NCI-H446 (cell line): ENCODE measurements around the gene ACAP1.
"Not testable (repeated sequence)": the region's sequence is repeated elsewhere in the genome, so short reads cannot be mapped to it uniquely, and the experiment has no call there.

ENCODE experiments used
- DNase-seq, 2 experiments: peaks; one replicate each; lab custom pipeline; 2025; lab: John Stamatoyannopoulos, UW

ACAP1 gene

DNA sequence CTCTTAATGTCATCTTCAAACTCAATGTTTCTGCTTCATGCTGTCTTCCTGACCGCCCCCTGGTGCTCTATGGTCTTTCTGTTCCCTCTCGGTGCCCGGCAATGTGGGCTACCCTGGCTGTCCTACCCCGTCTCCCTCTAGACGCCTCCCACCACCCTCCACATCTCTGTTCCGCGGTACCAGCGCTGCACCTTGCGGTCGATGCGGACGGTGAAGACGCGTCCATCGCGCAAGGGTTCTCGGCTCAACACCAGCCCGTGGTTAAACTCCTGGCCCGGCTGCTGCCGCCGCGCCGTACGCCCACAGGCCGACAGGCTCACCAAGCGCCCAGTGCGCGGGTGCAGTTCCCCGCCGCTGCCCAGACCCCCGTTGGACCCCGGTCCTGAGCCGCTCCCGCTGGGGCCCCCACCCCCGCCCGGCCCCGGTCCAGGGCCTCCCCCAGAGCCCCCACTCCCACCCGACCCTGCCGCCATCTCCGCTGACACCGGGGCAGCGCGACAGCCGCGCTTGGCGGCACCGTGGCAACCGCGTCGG is 7.4 kb upstream of the ACAP1 start, which contains the start of gene NEURL4:
TSS of gene NEURL4 (minus strand) at position 496 of the 534 bp plus-strand sequence. CDS start at position 473, 23 bp downstream.
- no peak for DNase-seq

DNA sequence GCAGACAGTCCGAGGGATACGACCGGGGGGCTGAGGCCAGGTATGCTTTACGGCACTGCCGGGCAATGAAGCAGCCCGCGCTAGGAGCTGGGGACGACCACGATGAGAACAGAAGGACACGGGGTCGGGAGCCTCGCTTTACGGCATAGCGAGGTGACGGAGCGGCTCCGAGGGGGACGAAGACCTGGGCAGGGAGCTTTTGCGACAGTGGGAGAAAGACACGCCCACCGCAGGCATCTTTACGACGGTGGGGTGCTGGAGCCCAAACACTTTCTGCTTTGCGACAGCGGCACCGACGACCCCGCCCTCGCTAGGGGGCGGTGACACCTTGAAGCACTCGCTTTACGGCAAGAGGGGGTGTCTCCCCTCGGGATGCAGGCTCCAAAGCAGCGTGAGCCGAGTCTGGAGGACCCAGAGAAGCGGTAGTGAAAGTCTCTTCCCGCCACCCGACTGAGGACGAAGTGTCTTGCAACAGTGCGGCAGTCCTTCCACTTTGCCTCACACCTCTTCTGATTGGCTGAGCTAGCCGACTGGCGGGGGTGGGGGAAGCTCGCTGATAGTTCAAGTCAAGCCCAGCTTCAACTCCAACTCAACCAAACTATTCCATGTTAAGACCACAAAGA is 6.8 kb upstream of the ACAP1 start:
- DNase-seq: peak; percentile 95 to 98

DNA sequence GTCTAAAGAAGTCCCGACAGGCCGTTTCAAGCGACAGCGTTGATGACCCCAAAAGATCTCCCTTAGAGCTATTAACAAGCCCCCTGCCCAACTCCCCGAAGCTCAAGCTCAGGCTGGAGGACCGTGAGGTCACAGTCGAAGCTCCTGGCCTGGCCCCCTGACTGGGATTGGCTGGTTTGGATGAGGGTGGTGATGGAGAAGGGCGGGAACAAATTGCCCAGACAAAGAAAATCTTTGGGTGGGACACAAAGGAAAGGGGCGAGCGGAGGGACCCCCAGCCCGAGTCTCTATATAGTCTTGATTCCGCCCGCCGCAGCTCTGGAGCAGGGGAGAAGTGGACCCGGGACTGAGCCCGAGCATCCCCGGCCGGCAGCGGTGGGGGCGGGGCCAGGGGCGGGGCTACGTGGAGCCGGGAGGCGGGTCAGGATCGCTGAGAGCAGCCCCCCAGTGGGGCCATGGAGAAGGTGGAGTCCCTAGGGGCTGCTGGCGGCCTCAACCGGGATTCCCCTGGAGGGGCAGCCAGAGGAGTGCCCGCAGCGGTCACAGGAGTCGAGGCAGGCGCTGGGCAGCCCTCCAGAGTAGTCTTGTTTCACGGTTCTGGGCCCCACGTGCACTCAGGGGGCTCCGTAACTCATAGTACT is 6.2 kb upstream of the ACAP1 start:
- DNase-seq: peak; percentile 77 to 84

DNA sequence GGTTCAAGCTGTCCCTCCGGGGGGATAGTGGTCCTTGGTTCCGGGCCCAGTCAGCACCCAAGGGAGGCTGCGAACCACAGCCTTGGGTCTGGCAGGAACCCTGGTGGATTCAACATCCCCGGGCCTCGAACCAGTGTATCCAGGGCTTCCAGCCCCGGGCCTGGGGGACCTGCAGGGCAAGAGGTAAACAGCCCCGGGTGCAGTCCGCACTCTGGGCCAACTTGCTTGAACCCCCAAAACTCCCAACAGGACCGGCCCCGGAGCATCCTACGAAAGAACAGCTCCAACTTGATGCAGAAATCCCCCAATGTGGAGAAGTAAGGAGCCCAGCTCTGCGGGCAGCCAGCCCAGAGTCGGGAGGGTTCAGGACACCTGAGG is 5.7 kb upstream of the ACAP1 start:
- DNase-seq: no peak

DNA sequence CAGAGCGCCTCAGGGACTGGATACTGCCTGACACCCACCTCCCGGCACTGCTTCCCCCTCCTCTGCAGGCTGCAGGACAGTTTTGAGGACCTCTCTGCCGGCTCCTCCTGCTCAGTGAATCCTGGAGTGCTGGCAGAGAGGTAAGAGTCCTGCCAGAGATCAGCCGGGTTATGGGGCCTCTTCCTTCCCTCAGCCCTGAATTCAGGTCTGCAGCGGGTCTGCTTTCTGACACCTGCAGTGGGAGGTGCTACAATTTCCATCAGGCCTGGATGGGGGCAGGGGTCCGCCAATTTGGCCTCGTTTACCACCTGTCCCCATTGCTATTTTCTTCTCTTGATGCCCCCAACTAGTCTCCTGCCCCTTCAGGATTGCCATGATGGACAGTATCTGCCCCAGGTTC is 4.2 kb upstream of the ACAP1 start:
- no peak for DNase-seq

DNA sequence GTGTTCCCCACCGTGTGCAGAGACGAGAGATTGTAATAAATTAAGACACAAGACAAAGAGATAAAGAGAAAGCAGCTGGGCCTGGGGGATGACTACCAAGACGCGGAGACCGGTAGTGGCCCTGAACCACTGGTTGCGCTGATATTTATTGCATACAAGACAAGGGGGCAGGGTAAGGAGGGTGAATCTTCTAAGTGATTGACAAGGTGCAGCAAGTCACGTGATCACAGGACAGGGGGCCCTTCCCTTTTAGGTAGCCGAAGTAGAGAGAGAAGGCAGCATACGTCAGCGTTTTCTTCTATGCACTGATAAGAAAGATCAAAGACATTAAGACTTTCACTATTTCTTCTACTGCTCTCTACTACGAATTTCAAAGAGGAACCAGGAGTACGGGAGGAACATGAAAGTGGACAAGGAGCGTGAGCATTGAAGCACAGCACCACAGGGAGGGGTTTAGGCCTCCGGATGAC is 3.7 kb upstream of the ACAP1 start:
- DNase-seq: not testable (repeated sequence)

DNA sequence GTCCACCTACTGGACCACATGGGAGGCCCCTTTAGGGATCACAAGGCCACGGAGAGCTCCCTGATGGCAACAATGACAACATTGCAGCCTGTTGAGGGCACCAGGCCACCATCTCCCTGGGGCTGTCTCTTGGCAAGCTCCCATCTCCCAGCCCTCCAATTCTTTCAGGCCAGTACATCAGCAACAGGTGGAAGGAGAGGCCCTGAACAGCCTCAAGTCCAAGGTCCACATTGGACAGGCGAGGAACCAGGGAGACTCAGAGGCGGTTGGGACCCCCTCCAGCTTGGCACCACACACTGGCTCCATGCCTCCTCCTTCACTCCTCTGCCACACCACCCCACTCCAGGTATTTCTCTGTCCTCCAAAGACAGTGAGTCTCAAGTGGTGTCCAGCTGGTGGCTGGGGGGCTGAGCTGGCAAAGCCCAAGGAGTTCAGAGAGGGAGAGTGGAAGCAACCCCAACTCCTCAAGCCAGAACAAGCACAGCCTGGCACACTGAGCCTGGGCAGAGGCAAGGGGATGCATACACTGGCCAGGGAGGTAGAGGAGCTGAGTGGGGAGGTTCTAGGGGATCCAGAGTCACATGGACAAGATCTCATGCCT is 1.3 kb upstream of the ACAP1 start:
- no peak for DNase-seq

DNA sequence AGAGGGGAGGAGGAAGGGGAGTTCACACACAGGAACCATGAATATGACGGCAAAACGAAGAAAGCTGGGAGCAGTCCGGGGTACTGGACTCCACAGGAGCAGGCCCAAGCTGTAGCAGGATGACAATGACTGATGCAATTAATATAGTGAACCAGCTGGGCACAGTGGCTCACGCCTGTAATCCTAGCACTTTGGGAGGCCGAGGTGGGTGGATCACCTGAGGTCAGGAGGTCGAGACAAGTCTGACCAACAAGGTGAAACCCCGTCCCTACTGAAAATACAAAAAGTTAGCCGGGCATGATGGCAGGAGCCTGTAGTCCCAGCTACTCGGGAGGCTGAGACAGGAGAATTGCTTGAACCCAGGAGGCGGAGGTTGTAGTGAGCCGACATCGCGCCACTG is 564 bp upstream of the ACAP1 start:
- not testable (repeated sequence) for DNase-seq

DNA sequence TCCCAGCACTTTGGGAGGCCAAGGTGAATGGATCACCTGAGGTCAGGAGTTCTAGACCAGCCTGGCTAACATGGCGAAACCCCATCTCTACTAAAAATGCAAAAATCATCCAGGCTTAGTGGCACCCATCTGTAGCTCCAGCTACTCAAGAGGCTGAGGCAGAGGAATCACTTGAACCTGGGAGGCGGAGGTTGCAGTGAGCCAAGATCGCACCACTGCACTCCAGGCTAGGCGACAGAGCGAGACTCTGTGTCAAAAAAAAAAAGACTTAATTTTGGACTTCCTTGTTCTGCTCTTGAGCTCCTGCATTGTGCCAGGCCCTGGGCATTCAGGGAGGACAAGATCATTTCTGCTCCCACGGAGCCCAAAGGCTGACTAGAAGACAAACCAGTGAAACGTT is 1.3 kb downstream of the ACAP1 start:
- not testable (repeated sequence) for DNase-seq

DNA sequence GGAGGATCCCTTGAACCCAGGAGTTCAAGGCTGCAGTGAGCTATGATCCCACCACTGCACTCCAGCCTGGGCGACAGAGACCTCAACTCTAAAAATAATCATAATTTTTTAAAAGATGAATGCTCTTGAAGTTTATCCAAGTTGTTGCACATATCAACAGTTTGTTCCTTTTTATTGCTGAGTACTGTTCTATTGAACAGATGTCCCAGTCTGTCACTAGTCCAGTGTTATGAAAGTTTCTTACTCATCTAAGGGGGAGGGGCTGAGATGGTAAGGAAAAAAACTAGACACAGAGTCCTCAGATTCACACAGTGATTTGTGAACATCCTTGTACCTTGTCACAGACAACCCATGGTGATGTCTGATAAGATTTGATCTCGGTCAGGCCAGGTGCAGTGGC is 3.9 kb downstream of the ACAP1 start:
- DNase-seq: no peak

DNA sequence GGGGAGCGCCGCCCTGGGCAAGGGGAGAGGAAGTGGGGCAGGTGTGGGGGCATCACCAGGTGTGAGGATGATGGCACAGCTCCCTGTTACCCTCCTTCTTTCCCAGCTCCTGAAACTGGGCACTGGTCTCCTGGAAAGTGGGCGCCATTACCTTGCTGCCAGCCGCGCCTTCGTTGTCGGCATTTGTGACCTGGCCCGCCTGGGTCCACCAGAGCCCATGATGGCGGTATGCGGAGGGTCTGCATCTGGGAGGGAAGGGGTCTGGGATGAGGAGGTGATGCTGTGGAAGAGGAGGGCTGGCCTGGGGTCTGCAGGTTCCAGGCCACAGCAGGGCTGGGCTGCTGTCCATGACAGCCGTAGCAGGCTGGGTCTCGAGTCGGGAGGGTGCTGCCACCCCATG is 5.5 kb downstream of the ACAP1 start:
- no peak for DNase-seq

DNA sequence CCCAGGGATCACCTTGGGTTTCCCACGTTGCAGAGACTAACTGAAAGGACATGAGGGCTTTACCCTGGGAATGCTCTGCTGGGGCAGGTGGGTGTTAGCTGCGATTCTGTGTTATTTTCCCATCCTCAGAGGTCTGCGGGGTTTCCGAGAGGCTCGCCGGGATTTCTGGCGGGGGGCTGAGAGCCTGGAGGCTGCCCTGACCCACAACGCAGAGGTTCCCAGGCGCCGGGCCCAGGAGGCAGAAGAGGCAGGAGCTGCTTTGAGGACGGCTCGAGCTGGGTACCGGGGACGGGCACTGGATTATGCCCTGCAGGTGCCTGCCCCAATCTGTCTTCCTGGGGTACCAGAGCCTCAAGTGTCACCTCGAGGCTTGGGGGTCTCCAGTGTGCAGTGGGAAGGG is 6.9 kb downstream of the ACAP1 start:
- DNase-seq: no peak

DNA sequence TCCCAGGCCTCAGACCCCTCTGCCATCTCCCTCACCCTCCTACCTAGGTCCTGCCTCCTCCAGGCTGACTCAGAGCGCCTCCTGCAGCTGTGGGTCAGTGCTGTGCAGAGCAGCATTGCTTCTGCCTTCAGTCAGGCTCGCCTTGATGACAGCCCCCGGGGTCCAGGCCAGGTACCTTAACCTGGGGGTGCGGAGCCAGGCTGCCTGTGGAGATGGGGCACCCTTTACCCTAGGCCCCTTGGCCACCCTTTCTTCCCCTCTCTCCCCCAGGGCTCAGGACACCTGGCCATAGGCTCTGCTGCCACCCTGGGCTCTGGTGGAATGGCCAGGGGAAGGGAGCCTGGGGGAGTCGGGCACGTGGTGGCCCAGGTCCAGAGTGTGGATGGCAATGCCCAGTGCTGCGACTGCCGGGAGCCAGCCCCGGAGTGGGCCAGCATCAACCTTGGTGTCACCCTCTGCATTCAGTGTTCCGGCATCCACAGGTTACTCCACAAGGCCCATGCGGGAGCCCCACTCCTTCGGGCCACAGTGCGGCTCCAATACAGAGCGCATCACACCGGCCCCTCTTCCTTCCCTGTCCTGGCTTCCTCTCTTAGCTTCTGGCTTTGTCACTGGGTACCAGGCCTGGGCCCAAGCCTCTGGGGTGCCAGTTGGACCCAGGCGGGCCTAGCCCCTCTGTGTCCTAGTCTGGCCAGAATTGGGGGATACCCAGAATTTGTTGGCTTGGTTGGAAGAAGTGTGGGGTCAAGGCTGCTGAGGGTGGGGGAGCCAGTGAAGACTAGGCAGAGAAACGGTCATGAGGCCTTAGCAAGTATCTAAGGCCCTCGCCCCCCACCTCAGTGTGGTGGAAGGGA is 10.7 kb downstream of the ACAP1 start:
- no peak for DNase-seq

DNA sequence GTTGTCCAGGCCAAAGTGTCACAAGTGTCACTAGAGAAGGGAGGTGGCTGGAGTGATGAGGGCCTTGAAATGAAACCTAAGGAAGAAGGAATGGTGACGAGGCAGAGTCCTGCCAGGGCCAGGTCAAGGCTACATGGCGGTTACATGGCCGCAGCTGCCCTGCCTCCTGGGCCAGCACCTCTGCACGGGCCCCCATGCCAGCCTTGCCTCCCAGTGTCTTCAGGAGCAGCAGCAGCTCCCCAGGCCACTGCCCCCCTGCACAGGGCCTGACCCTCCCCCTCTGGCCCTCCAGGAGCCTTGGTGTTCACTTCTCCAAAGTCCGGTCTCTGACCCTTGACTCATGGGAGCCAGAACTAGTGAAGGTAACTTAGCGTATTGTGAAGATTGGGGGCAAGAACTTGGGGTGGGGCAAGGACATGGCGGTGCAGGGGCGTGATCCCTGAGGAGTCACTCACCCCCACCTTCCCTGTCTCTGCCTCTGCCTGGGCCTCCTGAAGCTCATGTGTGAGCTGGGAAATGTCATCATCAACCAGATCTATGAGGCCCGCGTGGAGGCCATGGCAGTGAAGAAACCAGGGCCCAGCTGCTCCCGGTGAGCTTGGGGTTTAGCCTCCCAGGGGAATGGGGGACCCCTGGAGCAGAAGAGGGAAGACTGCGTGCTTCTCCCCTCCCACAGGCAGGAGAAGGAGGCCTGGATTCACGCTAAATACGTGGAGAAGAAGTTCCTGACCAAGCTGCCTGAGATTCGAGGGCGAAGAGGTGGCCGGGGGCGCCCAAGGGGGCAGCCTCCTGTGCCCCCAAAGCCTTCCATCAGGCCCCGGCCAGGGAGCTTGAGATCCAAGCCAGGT is 11.5 kb downstream of the ACAP1 start:
- no peak for DNase-seq

DNA sequence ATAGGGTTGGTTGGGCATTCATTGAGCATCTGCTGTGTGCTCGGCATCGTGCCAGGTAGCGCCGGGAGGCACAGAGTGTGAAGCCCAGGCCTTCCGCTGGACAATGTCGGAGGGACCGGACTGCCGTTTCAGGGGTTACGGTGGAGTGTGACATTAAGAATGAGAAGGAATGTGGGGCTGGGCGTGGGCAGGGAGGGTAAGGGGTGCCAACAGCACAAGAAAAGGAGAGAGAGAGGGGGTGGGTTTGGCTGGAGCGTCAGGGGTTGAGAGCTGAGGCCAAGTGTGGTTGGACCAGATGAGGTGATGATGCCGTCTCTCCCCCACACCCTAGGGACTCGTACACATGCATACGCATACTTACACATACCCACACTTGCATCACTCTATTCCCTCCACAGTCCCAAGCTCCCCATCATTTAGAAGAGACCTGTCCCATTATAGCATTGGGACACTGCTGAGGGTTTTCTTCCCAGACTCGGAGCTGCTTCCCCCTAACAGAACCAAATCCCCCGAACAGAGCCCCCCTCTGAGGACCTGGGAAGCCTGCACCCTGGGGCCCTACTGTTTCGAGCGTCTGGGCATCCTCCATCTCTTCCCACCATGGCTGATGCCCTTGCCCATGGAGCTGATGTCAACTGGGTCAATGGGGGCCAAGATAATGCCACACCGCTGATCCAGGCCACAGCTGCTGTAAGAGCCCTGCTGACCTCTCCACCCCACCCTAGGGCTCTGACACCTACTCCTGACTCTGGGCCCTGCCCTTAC is 12.3 kb downstream of the ACAP1 start:
- peak in 1 of 2 experiments; percentile 40 for DNase-seq

DNA sequence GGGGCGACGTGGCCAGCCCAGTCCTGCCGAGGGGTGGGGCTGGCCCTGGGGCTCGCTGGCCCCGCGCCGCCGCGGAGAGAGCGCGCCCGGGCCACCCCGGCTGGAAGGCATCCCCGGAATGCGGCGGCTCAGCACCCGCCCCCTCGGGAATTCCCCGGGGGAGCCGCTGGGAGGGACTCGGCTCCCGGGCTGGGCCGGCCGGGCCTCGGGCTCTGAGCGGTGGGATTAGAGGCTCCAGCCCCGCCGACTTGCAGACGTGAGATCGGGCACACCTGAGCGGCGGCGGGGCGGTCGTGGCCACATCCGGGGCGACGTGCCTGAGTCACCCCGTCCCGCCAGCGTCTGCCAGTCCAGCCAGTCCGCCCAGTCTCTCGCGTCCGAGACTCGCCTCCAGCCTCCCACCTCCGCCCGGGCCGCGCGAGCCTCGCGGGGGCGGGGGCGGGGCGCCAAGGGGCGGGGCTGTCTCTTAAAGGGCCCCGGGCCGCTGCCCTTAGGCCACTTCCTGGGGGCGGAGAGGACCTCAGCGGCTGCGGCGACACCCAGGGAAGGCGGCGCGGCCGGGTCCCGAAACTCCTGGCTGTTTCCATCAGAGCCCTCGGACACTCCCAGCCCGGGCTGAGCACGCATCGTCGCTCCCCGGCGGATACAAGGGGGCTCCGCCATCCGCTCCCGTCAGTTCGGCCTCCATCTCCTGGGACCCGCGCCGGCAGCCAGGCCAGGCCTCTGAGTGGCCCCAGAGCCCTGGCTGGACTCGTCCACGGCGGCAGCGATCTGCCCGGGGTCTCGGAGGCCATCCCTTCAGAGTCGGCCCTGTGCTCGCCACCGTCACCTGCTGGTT is 15.6 kb downstream of the ACAP1 start, which contains the start of gene KCTD11:
TSS of gene KCTD11 (plus strand) at position 498 of the 838 bp plus-strand sequence.
- peak in 1 of 2 experiments; percentile 53 for DNase-seq

DNA sequence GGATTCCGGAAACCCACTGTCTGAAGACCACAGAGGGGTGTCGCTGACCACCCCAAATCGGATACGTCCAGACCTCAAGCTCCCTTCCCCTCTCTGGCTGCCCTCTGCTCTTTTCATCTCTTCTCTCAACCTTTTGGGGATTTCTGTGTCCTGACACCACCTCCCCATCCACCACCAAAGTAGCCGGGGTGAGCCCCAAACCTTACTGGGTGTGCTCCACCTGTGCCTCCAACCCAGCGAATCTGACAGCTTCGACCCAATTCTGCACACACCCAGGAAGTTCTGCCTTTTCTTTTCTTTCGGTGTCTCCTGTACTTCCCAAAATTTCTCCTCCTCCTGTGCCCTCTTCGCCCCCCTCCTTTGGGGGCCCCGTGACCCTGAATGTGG is 16.2 kb downstream of the ACAP1 start:
- no peak for DNase-seq

DNA sequence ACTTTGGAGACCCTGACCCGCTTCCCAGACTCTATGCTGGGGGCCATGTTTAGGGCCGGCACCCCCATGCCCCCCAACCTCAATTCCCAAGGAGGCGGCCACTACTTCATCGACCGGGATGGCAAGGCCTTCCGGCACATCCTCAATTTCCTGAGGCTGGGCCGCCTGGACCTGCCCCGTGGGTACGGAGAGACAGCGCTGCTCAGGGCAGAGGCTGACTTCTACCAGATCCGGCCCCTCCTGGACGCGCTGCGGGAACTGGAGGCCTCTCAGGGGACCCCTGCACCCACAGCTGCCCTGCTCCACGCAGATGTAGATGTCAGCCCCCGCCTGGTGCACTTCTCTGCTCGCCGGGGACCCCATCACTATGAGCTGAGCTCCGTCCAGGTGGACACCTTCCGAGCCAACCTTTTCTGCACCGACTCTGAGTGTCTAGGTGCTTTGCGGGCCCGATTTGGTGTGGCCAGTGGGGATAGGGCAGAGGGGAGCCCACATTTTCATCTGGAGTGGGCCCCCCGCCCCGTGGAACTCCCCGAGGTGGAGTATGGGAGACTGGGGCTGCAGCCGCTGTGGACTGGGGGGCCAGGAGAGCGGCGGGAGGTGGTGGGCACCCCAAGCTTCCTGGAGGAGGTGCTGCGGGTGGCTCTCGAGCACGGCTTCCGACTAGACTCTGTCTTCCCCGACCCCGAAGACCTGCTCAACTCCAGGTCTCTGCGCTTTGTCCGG is 16.7 kb downstream of the ACAP1 start:
- DNase-seq: no peak
